ENCODE data around the gene MPRIP. TPM values are rescaled to one million over a fixed set of nuclear protein-coding genes. Genes with fewer than 3 reads are reported as not detected.
A peak's percentile ranks its signal among the peaks of the same experiment; 100 is the strongest.

The MPRIP gene
- total RNA-seq, 1 experiment from 2014 or later = 284 TPM

GRCh38 chr17:17161759-17162158 lies 119.5 kb downstream of the MPRIP start:
- no peaks in the 10 kb centered on the region for H3K9me3 Mint-ChIP-seq (ENCODE audit: unreplicated experiment)
- H3K36me3 Mint-ChIP-seq (ENCODE audit: insufficient read depth, unreplicated experiment) = peaks cover 89% of the 10 kb centered on the region
- H3K27ac Mint-ChIP-seq (ENCODE audit: unreplicated experiment) = no peak overlapping the region
- ChIA-PET CTCF (no interaction called here), POLR2A (no interaction called here)
- Histone ChIP-seq H3K27me3 (replicated peaks; ENCODE audit: control insufficient read depth, insufficient read depth, low read length) (no peaks in the 10 kb centered on the region), H3K9me3 (no peaks in the 10 kb centered on the region), H3K36me3 (ENCODE audit: control insufficient read depth, insufficient read depth, low read length) (peaks cover 10% of the 10 kb centered on the region), H3K4me1 (no peaks in the 10 kb centered on the region), H3K4me3 (ENCODE audit: low read depth, low read length) (no peak overlapping the region)
- no peaks in the 10 kb centered on the region for H3K4me1 Mint-ChIP-seq (ENCODE audit: low read depth, unreplicated experiment)
- TF ChIP-seq CTCF (IDR thresholded peaks at IDR 0.05; ENCODE audit: insufficient read depth in 1 of 2, low read depth in 1 of 2, low read length in 1 of 2, severe bottlenecking in 1 of 2, unreplicated experiment in 1 of 2) = no peak
- H3K4me3 Mint-ChIP-seq (ENCODE audit: unreplicated experiment) = no peak overlapping the region
- H3K27me3 Mint-ChIP-seq (ENCODE audit: insufficient read depth, unreplicated experiment) = no peaks in the 10 kb centered on the region
- intact Hi-C loops (cut with micrococcal nuclease; ENCODE audit: unreplicated experiment) = no loop called here
- no TSS peak for BruUV-seq (replicated peaks)
- DNase-seq = no peak

GRCh38 chr17:17164156-17164555 lies 121.9 kb downstream of the MPRIP start:
- H3K36me3 ChIP-seq (ENCODE audit: control insufficient read depth, insufficient read depth, low read length) = peaks cover 10% of the 10 kb centered on the region
- H3K27me3 Mint-ChIP-seq (ENCODE audit: insufficient read depth, unreplicated experiment) = no peaks in the 10 kb centered on the region
- no peak for TF ChIP-seq CTCF (IDR thresholded peaks at IDR 0.05; ENCODE audit: insufficient read depth in 1 of 2, low read depth in 1 of 2, low read length in 1 of 2, severe bottlenecking in 1 of 2, unreplicated experiment in 1 of 2)
- H3K9me3 Mint-ChIP-seq (ENCODE audit: unreplicated experiment) = no peaks in the 10 kb centered on the region
- ChIA-PET POLR2A (no interaction called here), CTCF (no interaction called here)
- H3K4me1 ChIP-seq = no peaks in the 10 kb centered on the region
- H3K9me3 ChIP-seq = no peaks in the 10 kb centered on the region
- no peaks in the 10 kb centered on the region for H3K4me1 Mint-ChIP-seq (ENCODE audit: low read depth, unreplicated experiment)
- no peaks in the 10 kb centered on the region for H3K27me3 ChIP-seq (replicated peaks; ENCODE audit: control insufficient read depth, insufficient read depth, low read length)
- intact Hi-C loops (cut with micrococcal nuclease; ENCODE audit: unreplicated experiment) = no loop called here
- no peak for DNase-seq
- H3K4me3 Mint-ChIP-seq (ENCODE audit: unreplicated experiment) = no peak overlapping the region
- no peak overlapping the region for H3K27ac Mint-ChIP-seq (ENCODE audit: unreplicated experiment)
- no TSS peak for BruUV-seq (replicated peaks)
- H3K4me3 ChIP-seq (ENCODE audit: low read depth, low read length) = no peak overlapping the region
- H3K36me3 Mint-ChIP-seq (ENCODE audit: insufficient read depth, unreplicated experiment) = peaks cover 93% of the 10 kb centered on the region

GRCh38 chr17:17164676-17165075 lies 122.4 kb downstream of the MPRIP start:
- ChIA-PET CTCF (no interaction called here), POLR2A (no interaction called here)
- H3K36me3 Mint-ChIP-seq (ENCODE audit: insufficient read depth, unreplicated experiment) = peaks cover 93% of the 10 kb centered on the region
- no peaks in the 10 kb centered on the region for H3K27me3 Mint-ChIP-seq (ENCODE audit: insufficient read depth, unreplicated experiment)
- Histone ChIP-seq H3K36me3 (ENCODE audit: control insufficient read depth, insufficient read depth, low read length) (peaks cover 10% of the 10 kb centered on the region), H3K4me3 (ENCODE audit: low read depth, low read length) (no peak overlapping the region), H3K4me1 (no peaks in the 10 kb centered on the region), H3K9me3 (no peaks in the 10 kb centered on the region), H3K27me3 (replicated peaks; ENCODE audit: control insufficient read depth, insufficient read depth, low read length) (no peaks in the 10 kb centered on the region)
- no peaks in the 10 kb centered on the region for H3K9me3 Mint-ChIP-seq (ENCODE audit: unreplicated experiment)
- no peak for DNase-seq
- H3K4me3 Mint-ChIP-seq (ENCODE audit: unreplicated experiment) = no peak overlapping the region
- H3K27ac Mint-ChIP-seq (ENCODE audit: unreplicated experiment) = peak overlapping the region; percentile 23
- H3K4me1 Mint-ChIP-seq (ENCODE audit: low read depth, unreplicated experiment) = no peaks in the 10 kb centered on the region
- no TSS peak for BruUV-seq (replicated peaks)
- no peak for TF ChIP-seq CTCF (IDR thresholded peaks at IDR 0.05; ENCODE audit: insufficient read depth in 1 of 2, low read depth in 1 of 2, low read length in 1 of 2, severe bottlenecking in 1 of 2, unreplicated experiment in 1 of 2)
- intact Hi-C loops (cut with micrococcal nuclease; ENCODE audit: unreplicated experiment) = no loop called here
